ENCODE data around the gene GAS2. TPM values are rescaled to one million over a fixed set of nuclear protein-coding genes. Genes with fewer than 3 reads are reported as not detected.

GAS2 gene
- total and polyA plus RNA-seq, 9 of the 15 experiments (the other 6 are each of a cell fraction or from before 2014, with no cell fraction given), result 0.77 to 1.9 (median 1.1) TPM

DNA sequence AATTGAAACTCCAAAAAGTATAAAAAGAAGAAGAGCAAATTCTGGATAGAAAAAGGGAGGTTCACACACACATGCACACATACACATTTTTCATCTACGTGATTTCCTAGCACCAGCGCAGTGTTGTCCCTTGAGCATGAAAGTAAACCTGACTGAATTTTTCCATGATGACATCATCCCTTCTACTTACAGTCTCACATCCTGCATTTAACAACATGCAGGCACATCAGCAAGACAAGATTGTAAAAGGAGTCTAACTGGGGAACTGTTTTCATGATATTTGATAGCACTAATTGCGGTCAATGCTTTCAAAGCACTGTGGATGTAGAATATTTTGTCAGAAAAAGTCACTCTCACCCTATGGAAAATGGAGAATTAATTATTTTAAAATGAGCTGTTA lies 36.6 kb downstream of the GAS2 start (continued):
- TF ChIP-seq, protein P1, sequence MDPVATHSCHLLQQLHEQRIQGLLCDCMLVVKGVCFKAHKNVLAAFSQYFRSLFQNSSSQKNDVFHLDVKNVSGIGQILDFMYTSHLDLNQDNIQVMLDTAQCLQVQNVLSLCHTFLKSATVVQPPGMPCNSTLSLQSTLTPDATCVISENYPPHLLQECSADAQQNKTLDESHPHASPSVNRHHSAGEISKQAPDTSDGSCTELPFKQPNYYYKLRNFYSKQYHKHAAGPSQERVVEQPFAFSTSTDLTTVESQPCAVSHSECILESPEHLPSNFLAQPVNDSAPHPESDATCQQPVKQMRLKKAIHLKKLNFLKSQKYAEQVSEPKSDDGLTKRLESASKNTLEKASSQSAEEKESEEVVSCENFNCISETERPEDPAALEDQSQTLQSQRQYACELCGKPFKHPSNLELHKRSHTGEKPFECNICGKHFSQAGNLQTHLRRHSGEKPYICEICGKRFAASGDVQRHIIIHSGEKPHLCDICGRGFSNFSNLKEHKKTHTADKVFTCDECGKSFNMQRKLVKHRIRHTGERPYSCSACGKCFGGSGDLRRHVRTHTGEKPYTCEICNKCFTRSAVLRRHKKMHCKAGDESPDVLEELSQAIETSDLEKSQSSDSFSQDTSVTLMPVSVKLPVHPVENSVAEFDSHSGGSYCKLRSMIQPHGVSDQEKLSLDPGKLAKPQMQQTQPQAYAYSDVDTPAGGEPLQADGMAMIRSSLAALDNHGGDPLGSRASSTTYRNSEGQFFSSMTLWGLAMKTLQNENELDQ (CRISPR knock-in tag; IDR thresholded peaks at IDR 0.05; ENCODE audit: borderline replicate concordance), result no peak
- no peak for TF ChIP-seq LCOR (CRISPR knock-in tag; IDR thresholded peaks at IDR 0.05)
- TF ChIP-seq, protein P2, sequence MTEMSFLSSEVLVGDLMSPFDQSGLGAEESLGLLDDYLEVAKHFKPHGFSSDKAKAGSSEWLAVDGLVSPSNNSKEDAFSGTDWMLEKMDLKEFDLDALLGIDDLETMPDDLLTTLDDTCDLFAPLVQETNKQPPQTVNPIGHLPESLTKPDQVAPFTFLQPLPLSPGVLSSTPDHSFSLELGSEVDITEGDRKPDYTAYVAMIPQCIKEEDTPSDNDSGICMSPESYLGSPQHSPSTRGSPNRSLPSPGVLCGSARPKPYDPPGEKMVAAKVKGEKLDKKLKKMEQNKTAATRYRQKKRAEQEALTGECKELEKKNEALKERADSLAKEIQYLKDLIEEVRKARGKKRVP (CRISPR knock-in tag; IDR thresholded peaks at IDR 0.05), result no peak

- no peaks in the 10 kb centered on the region for H4K20me1 ChIP-seq (replicated peaks; ENCODE audit: control insufficient read depth, insufficient read depth, low read length)
- ATAC-seq, result no peak
- 0% methylated on average over 2 of the region's 2 CpGs for WGBS (ENCODE audit: insufficient coverage, low coverage, missing lambda C conversion rate)
- ChIA-PET POLR2A (interaction anchor here (0.5 kb wide), 1 partner anchor 25 kb away, joined by 3 read pairs; no protein-coding TSS in a partner anchor), CTCF (ENCODE audit: low intra/inter-chr PET ratio) (no interaction called here)
- no peak overlapping the region for H3K4me3 ChIP-seq
- no peak overlapping the region for H3K9ac ChIP-seq (ENCODE audit: insufficient read depth in 1 of 2, low read depth in 2 of 2, low read length in 2 of 2)
- FAIRE-seq, result no peak
- H3K4me1 ChIP-seq (replicated peaks in 1 of 2; ENCODE audit: control insufficient read depth in 2 of 2, insufficient read depth in 2 of 2, low read length in 2 of 2), result no peaks in the 10 kb centered on the region
- intact Hi-C loops (cut with micrococcal nuclease) (no loop called here), in situ Hi-C loops (cut with MboI) (no loop called here)
- no peak for DNase-seq (ENCODE audit: extremely low read depth in 1 of 4, low spot score in 3 of 4)
- H3K4me2 ChIP-seq (ENCODE audit: insufficient read depth, low read length), result no peak overlapping the region
- H3K27me3 ChIP-seq (ENCODE audit: control insufficient read depth in 2 of 2, insufficient read depth in 2 of 2, low read length in 2 of 2), result no peaks in the 10 kb centered on the region
- no peaks in the 10 kb centered on the region for H3K9me1 ChIP-seq (ENCODE audit: control insufficient read depth, insufficient read depth, low read length)
- H3K36me3 ChIP-seq (ENCODE audit: control insufficient read depth, insufficient read depth, low read length), result no peaks in the 10 kb centered on the region
- TF ChIP-seq ZNF280A (IDR thresholded peaks at IDR 0.05; ENCODE audit: low read depth, partially characterized antibody), result no peak
- BruUV-seq (replicated peaks), result no TSS peak
- H3K27ac ChIP-seq (ENCODE audit: extremely low read depth, low read depth, low read length), result no peak overlapping the region
- no peak overlapping the region for H2AFZ ChIP-seq (ENCODE audit: low read depth, low read length)
- H3K9me3 ChIP-seq (replicated peaks; ENCODE audit: control insufficient read depth, insufficient read depth, low read depth, low read length), result no peaks in the 10 kb centered on the region
- no peaks in the 10 kb centered on the region for H3K79me2 ChIP-seq (ENCODE audit: control insufficient read depth, insufficient read depth, low read length)
Observed at GRCh38 chr11:22703591-22703990, 37.2 kb downstream of the GAS2 start.

Data from K562 (cell line).